ENCODE results near the gene POLR2H. TPM values are rescaled to one million over a fixed set of nuclear protein-coding genes. Genes with fewer than 3 reads are reported as not detected.

POLR2H gene
- polyA plus RNA-seq, 1 donor (not counting 4 experiments of a cell fraction or from before 2014, with no cell fraction given): 202 TPM

- H3K27me3 ChIP-seq (ENCODE audit: control insufficient read depth, extremely low read depth, insufficient read depth, low read length): peaks cover 9% of the 10 kb centered on the region
- DNase-seq (ENCODE audit: low read depth, low spot score) (no peak), FAIRE-seq (no peak)
- no peaks in the 10 kb centered on the region for H3K4me1 ChIP-seq (ENCODE audit: control insufficient read depth, extremely low read depth, insufficient read depth, low read length)
- no peaks in the 10 kb centered on the region for H3K79me2 ChIP-seq (ENCODE audit: control insufficient read depth, insufficient read depth, low read length)
- H3K9ac ChIP-seq (ENCODE audit: control insufficient read depth, extremely low read depth, insufficient read depth, low read length): no peak overlapping the region
- no peak overlapping the region for H3K4me3 ChIP-seq (ENCODE audit: control insufficient read depth in 2 of 3, extremely low read depth in 1 of 3, insufficient read depth in 2 of 3, low read depth in 1 of 3, low read length in 3 of 3)
- H3K27ac ChIP-seq (ENCODE audit: control insufficient read depth, insufficient read depth, low read length): no peak overlapping the region
- TF ChIP-seq EZH2 (IDR thresholded peaks at IDR 0.05; ENCODE audit: low read length): no peak
- TF ChIP-seq CTCF (optimal IDR thresholded peaks at IDR 0.05 in 1 of 3, IDR thresholded peaks at IDR 0.05 in 1 of 3, conservative IDR thresholded peaks at IDR 0.05 in 1 of 3; ENCODE audit: extremely low read depth in 1 of 3, insufficient read depth in 2 of 3, low read length in 3 of 3): no peak
- H3K4me2 ChIP-seq (ENCODE audit: control insufficient read depth, extremely low read depth, insufficient read depth, low read depth, low read length): no peak overlapping the region
- H3K9me1 ChIP-seq (ENCODE audit: control insufficient read depth, extremely low read depth, insufficient read depth, low read length): no peaks in the 10 kb centered on the region
- H3K9me3 ChIP-seq (ENCODE audit: control insufficient read depth, low read depth, low read length): no peaks in the 10 kb centered on the region
- dilution Hi-C loops (cut with MboI; ENCODE audit: extremely low pct_ligation_motif_present, low sequenced_read_pairs): no loop called here
- no peak overlapping the region for H2AFZ ChIP-seq (ENCODE audit: control insufficient read depth, low read length)
- no peaks in the 10 kb centered on the region for H3K36me3 ChIP-seq (ENCODE audit: control insufficient read depth in 2 of 2, extremely low read depth in 1 of 2, insufficient read depth in 2 of 2, low read length in 2 of 2)
- H4K20me1 ChIP-seq (ENCODE audit: control insufficient read depth, extremely low read depth, insufficient read depth, low read length): no peaks in the 10 kb centered on the region
Observed at GRCh38 chr3:184389935-184390528, 28.5 kb downstream of the POLR2H start.

- no peaks in the 10 kb centered on the region for H3K4me1 ChIP-seq (ENCODE audit: control insufficient read depth, extremely low read depth, insufficient read depth, low read length)
- H3K4me3 ChIP-seq (ENCODE audit: control insufficient read depth in 2 of 3, extremely low read depth in 1 of 3, insufficient read depth in 2 of 3, low read depth in 1 of 3, low read length in 3 of 3): no peak overlapping the region
- H3K27me3 ChIP-seq (ENCODE audit: control insufficient read depth, extremely low read depth, insufficient read depth, low read length): peaks cover 9% of the 10 kb centered on the region
- no peaks in the 10 kb centered on the region for H4K20me1 ChIP-seq (ENCODE audit: control insufficient read depth, extremely low read depth, insufficient read depth, low read length)
- no peak overlapping the region for H3K9ac ChIP-seq (ENCODE audit: control insufficient read depth, extremely low read depth, insufficient read depth, low read length)
- no peaks in the 10 kb centered on the region for H3K36me3 ChIP-seq (ENCODE audit: control insufficient read depth in 2 of 2, extremely low read depth in 1 of 2, insufficient read depth in 2 of 2, low read length in 2 of 2)
- H2AFZ ChIP-seq (ENCODE audit: control insufficient read depth, low read length): no peak overlapping the region
- FAIRE-seq: no peak
- no peak overlapping the region for H3K27ac ChIP-seq (ENCODE audit: control insufficient read depth, insufficient read depth, low read length)
- H3K9me3 ChIP-seq (ENCODE audit: control insufficient read depth, low read depth, low read length): no peaks in the 10 kb centered on the region
- DNase-seq (ENCODE audit: low read depth, low spot score): no peak
- dilution Hi-C loops (cut with MboI; ENCODE audit: extremely low pct_ligation_motif_present, low sequenced_read_pairs): no loop called here
- TF ChIP-seq CTCF (optimal IDR thresholded peaks at IDR 0.05 in 1 of 3, IDR thresholded peaks at IDR 0.05 in 1 of 3, conservative IDR thresholded peaks at IDR 0.05 in 1 of 3; ENCODE audit: extremely low read depth in 1 of 3, insufficient read depth in 2 of 3, low read length in 3 of 3) (no peak), EZH2 (IDR thresholded peaks at IDR 0.05; ENCODE audit: low read length) (no peak)
- H3K9me1 ChIP-seq (ENCODE audit: control insufficient read depth, extremely low read depth, insufficient read depth, low read length): no peaks in the 10 kb centered on the region
- H3K4me2 ChIP-seq (ENCODE audit: control insufficient read depth, extremely low read depth, insufficient read depth, low read depth, low read length): no peak overlapping the region
- H3K79me2 ChIP-seq (ENCODE audit: control insufficient read depth, insufficient read depth, low read length): no peaks in the 10 kb centered on the region
Observed at GRCh38 chr3:184391266-184391665, 29.8 kb downstream of the POLR2H start.
